Uterus (tissue), 4 donors: ENCODE data around the gene NFIC. TPM values are rescaled to one million over a fixed set of nuclear protein-coding genes. Genes with fewer than 3 reads are reported as not detected.

ENCODE experiments used
- DNase-seq, 2 donors: peaks; one replicate each; pipeline ENCODE4 v3.0.0-alpha.2; 2019 to 2020
- H3K27ac ChIP-seq, 2 donors: fragments of 200-600 bp; sonication (generic); 1 replicate in 1 of 2; 2 replicates in 1 of 2; pipeline ENCODE4 v1.5.1; 2016 to 2018
- H3K27me3 ChIP-seq, 2 donors: fragments of 200-600 bp; sonication (generic); one replicate each; pipeline ENCODE4 v1.5.1; 2018 to 2019; ENCODE audit warnings: control low read depth in 1 of 2
- H3K36me3 ChIP-seq, 2 donors: fragments of 200-600 bp; sonication (generic); one replicate each; pipeline ENCODE4 v1.5.1; 2019; ENCODE audit warnings: control low read depth in 1 of 2
- H3K4me1 ChIP-seq, 2 donors: fragments of 200-600 bp; sonication (generic); one replicate each; pipeline ENCODE4 v1.5.1; 2018 to 2019; ENCODE audit warnings: control low read depth in 1 of 2
- H3K4me3 ChIP-seq, 2 donors: fragments of 200-600 bp; sonication (generic); 1 replicate in 1 of 2; 2 replicates in 1 of 2; pipeline ENCODE4 v1.5.1; 2018 to 2019; ENCODE audit warnings: mild to moderate bottlenecking in 1 of 2
- H3K9me3 ChIP-seq, 2 donors: fragments of 200-600 bp; sonication (generic); one replicate each; pipeline ENCODE4 v1.5.1; 2019; ENCODE audit warnings: control low read depth in 1 of 2
- CTCF ChIP-seq, 4 experiments: fragments of 200-600 bp in 2 of 4; fragments of 450-650 bp in 2 of 4; sonication (generic) in 2 of 4; IDR thresholded peaks; one replicate each; pipeline ENCODE4 v1.5.1; 2016 to 2019; ENCODE audit warnings: antibody characterized with exemption in 4 of 4, mild to moderate bottlenecking in 2 of 4, moderate library complexity in 1 of 4
- POLR2A ChIP-seq, 2 donors: fragments of 450-650 bp; IDR thresholded peaks; one replicate each; pipeline ENCODE4 v1.6.1; 2016; ENCODE audit warnings: antibody characterized with exemption in 2 of 2, mild to moderate bottlenecking in 1 of 2, moderate library complexity in 1 of 2
- intact Hi-C: fragments of 100-400 bp; cut with DNase I; formaldehyde crosslinking; loops from one replicate; pipeline ENCODE4 v1.15.1; 2023; ENCODE audit warnings: low total_unique reads
- total RNA-seq, 4 donors: library from RNA; depleted of rRNA in 3 of 4; stranded (reverse); fragments of >200 nt in 3 of 4; gene quantifications; one replicate each; pipeline versions ENCODE4 v1.1.0 to v1.2.4, GENCODE V29; 2014 to 2023
- donor health status: DM: yes; HTN: yes; CAD: no.

The NFIC gene
- total RNA-seq, 4 donors from 2014 or later: 18.5 to 361 (median 82.9) TPM

GRCh38 chr19:3459965-3460582 is 93.7 kb downstream of the NFIC start:
- TF ChIP-seq CTCF (IDR thresholded peaks at IDR 0.05) (no peak), POLR2A (IDR thresholded peaks at IDR 0.05) (no peak)
- Histone ChIP-seq H3K27ac (peak overlapping the region; percentile 91 to 98), H3K4me1 (peaks cover 9 to 36% of the 10 kb centered on the region in 2 donors), H3K9me3 (no peaks in the 10 kb centered on the region), H3K27me3 (no peaks in the 10 kb centered on the region), H3K36me3 (no peaks in the 10 kb centered on the region), H3K4me3 (no peak overlapping the region)
- intact Hi-C loops: no loop called here
- no peak for DNase-seq

GRCh38 chr19:3462991-3463713 is 96.8 kb downstream of the NFIC start:
- Histone ChIP-seq H3K36me3 (no peaks in the 10 kb centered on the region), H3K9me3 (no peaks in the 10 kb centered on the region), H3K4me3 (no peak overlapping the region), H3K27me3 (no peaks in the 10 kb centered on the region), H3K4me1 (peaks cover 9 to 19% of the 10 kb centered on the region in 2 donors), H3K27ac (peak overlapping the region; percentile 48 to 70)
- intact Hi-C loops: no loop called here
- peak in 1 of 2 donors; percentile 20 for DNase-seq
- TF ChIP-seq CTCF (IDR thresholded peaks at IDR 0.05) (no peak), POLR2A (IDR thresholded peaks at IDR 0.05) (no peak)

GRCh38 chr19:3463714-3464586 is 97.6 kb downstream of the NFIC start:
- TF ChIP-seq POLR2A (IDR thresholded peaks at IDR 0.05) (no peak), CTCF (IDR thresholded peaks at IDR 0.05) (no peak)
- peak in 1 of 2 donors; percentile 25 for DNase-seq
- H3K4me3 ChIP-seq: no peak overlapping the region
- H3K4me1 ChIP-seq: peaks cover 6 to 11% of the 10 kb centered on the region in 2 donors
- H3K27ac ChIP-seq: peak overlapping the region; percentile 48 to 70
- no peaks in the 10 kb centered on the region for H3K9me3 ChIP-seq
- intact Hi-C loops: no loop called here
- no peaks in the 10 kb centered on the region for H3K36me3 ChIP-seq
- no peaks in the 10 kb centered on the region for H3K27me3 ChIP-seq

GRCh38 chr19:3464587-3465235 is 98.3 kb downstream of the NFIC start:
- no peak overlapping the region for H3K4me3 ChIP-seq
- no peaks in the 10 kb centered on the region for H3K36me3 ChIP-seq
- peak in 1 of 2 donors; percentile 27 for DNase-seq
- no peaks in the 10 kb centered on the region for H3K27me3 ChIP-seq
- no peaks in the 10 kb centered on the region for H3K9me3 ChIP-seq
- H3K27ac ChIP-seq: peak overlapping the region; percentile 40 to 70
- intact Hi-C loops: no loop called here
- TF ChIP-seq POLR2A (IDR thresholded peaks at IDR 0.05) (no peak), CTCF (IDR thresholded peaks at IDR 0.05) (no peak)
- peaks cover 0 to 9% of the 10 kb centered on the region in 2 donors for H3K4me1 ChIP-seq
